ENCODE measurements around the gene EHBP1L1.

EHBP1L1 gene

GRCh38 chr11:65586247-65586630 is 10.4 kb downstream of the EHBP1L1 start:
- Histone ChIP-seq H3K4me1 (ENCODE audit: control insufficient read depth, insufficient read depth, low read length) (no peaks in the 10 kb centered on the region), H3K36me3 (ENCODE audit: control insufficient read depth in 2 of 2, insufficient read depth in 1 of 2, low read length in 2 of 2) (peaks cover 0 to 3% of the 10 kb centered on the region in 2 experiments; a peak in 1 of 3 replicates), H3K9me3 (ENCODE audit: control insufficient read depth, insufficient read depth, low read depth, low read length) (no peaks in the 10 kb centered on the region), H3K27ac (ENCODE audit: extremely low read depth, low read depth, low read length) (no peak overlapping the region), H3K4me3 (ENCODE audit: low read depth, low read length) (no peak overlapping the region)
- ChIA-PET POLR2A (interaction anchor here (1.0 to 1.8 kb wide), 4 partner anchors 9 to 29 kb away, joined by 3 to 8 read pairs (median 4); partner anchors contain the start of genes EHBP1L1, KCNK7 and PCNX3), CTCF (interaction anchor here (0.9 to 4.4 kb wide), 6 partner anchors 9 to 45 kb away, joined by 3 to 28 read pairs (median 6); partner anchors contain the start of genes EHBP1L1, FAM89B and KCNK7)
- TF ChIP-seq ZBTB7A (tag by site-specific recombination; IDR thresholded peaks at IDR 0.05; ENCODE audit: low read depth) = no peak
- TF ChIP-seq ZNF704 (tag by site-specific recombination; IDR thresholded peaks at IDR 0.05) = no peak
- no peak for TF ChIP-seq ZNF155 (tag by site-specific recombination; IDR thresholded peaks at IDR 0.05)
- TF ChIP-seq ZNF324 (tag by site-specific recombination; IDR thresholded peaks at IDR 0.05) = no peak
- TF ChIP-seq ZNF585B (tag by site-specific recombination; IDR thresholded peaks at IDR 0.05) = no peak
- TF ChIP-seq ZNF791 (tag by site-specific recombination; IDR thresholded peaks at IDR 0.05) = no peak
- no peak for TF ChIP-seq ZNF449 (tag by site-specific recombination; IDR thresholded peaks at IDR 0.05)
- no peak for TF ChIP-seq ZBTB49 (tag by site-specific recombination; IDR thresholded peaks at IDR 0.05; ENCODE audit: low read depth)
- TF ChIP-seq ZIC2 (tag by site-specific recombination; IDR thresholded peaks at IDR 0.05) = no peak
- TF ChIP-seq ZFP3 (tag by site-specific recombination; IDR thresholded peaks at IDR 0.05; ENCODE audit: low read depth) = no peak
- TF ChIP-seq ZNF133 (tag by site-specific recombination; IDR thresholded peaks at IDR 0.05) = no peak
- TF ChIP-seq ZNF18 (tag by site-specific recombination; IDR thresholded peaks at IDR 0.05) = no peak
- no peak for TF ChIP-seq ZNF830 (tag by site-specific recombination; IDR thresholded peaks at IDR 0.05; ENCODE audit: low read depth)
- TF ChIP-seq HOXD13 (CRISPR knock-in tag; IDR thresholded peaks at IDR 0.05; ENCODE audit: borderline replicate concordance) = no peak
- TF ChIP-seq TSHZ1 (tag by site-specific recombination; IDR thresholded peaks at IDR 0.05; ENCODE audit: borderline replicate concordance) = no peak
- TF ChIP-seq ZNF423 (tag by site-specific recombination; IDR thresholded peaks at IDR 0.05) = no peak
- no peak for TF ChIP-seq ZEB2 (tag by site-specific recombination; IDR thresholded peaks at IDR 0.05)
- no peak for TF ChIP-seq ZNF692 (tag by site-specific recombination; IDR thresholded peaks at IDR 0.05)
